Measurements from ENCODE around the gene LINGO1.

GRCh38 chr15:77622209-77622933, 10.3 kb downstream of the LINGO1 start:
- TF ChIP-seq CTCF (IDR thresholded peaks at IDR 0.05) (no peak), POLR2A (IDR thresholded peaks at IDR 0.05) (no peak)

All from thyroid gland (tissue), 4 donors.